RPMI7951 (cell line): Measurements from ENCODE around the gene RAB28. TPM values are rescaled to one million over a fixed set of nuclear protein-coding genes. Genes with fewer than 3 reads are reported as not detected.

Experiments used
- DNase-seq: peaks from one replicate; pipeline ENCODE4 v3.0.0-alpha.2; 2012; ENCODE audit warnings: low read depth
- total RNA-seq: library from RNA; depleted of rRNA; stranded (reverse); fragments of >200 nt; shearing (Covaris generic); gene quantifications from 2 replicates; pipeline ENCODE4 v1.2.3, GENCODE V29; 2014; rRNA removed

Gene RAB28
- 22.8 and 25.9 TPM in 2 replicates for total RNA-seq

DNA sequence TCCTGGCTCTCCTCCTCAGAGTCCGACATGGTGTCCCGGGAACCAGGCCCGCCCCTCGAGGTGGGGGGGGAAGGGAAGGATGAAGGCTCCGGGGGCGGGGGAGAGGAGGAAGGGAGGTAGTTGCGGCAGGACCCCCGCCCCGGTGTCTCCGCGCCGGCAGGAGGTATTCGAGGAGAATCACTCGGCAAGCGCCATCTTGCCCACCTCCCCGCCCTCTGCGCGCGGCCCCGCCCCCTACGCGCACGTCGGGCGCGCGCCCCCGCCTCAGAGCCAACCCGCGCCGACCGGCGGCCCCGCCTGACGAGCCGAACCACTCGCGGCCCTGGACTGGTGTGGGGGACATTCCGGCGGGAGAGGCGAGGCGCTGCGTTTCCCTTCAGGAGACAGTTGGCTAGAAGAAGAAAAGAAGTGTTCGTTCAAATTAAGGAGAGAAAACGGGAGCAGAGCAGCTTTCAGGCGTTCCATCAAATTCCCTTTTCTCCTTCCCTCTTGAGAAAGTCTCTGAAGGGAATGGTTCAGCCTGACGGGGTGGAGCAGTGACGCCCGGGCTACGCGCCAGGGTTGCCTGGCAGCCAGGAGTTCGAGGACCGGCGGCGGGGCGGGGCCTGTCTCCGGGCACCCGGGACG is at the start of gene RAB28:
TSS of gene RAB28 (minus strand) at position 219 of the 627 bp plus-strand sequence.
- DNase-seq = peak; percentile 90

DNA sequence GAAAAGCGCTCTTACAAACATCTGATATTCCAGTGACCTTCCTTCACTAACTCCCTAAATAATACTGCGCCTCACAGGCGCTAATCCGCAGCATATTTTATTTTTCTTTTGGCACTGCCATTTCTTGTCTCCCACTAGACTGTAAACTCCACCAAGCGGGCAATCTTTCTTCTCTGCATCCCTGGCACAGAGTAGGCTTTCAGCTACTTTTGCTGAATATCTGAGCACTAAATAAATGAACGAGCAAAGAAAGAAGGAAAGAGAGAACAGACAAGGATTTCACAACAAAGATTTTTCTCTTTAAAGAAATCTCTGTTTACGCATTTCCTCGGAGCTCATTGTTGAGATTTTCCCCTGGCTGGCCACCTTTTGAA is 47.5 kb upstream of the RAB28 start:
- DNase-seq = no peak

DNA sequence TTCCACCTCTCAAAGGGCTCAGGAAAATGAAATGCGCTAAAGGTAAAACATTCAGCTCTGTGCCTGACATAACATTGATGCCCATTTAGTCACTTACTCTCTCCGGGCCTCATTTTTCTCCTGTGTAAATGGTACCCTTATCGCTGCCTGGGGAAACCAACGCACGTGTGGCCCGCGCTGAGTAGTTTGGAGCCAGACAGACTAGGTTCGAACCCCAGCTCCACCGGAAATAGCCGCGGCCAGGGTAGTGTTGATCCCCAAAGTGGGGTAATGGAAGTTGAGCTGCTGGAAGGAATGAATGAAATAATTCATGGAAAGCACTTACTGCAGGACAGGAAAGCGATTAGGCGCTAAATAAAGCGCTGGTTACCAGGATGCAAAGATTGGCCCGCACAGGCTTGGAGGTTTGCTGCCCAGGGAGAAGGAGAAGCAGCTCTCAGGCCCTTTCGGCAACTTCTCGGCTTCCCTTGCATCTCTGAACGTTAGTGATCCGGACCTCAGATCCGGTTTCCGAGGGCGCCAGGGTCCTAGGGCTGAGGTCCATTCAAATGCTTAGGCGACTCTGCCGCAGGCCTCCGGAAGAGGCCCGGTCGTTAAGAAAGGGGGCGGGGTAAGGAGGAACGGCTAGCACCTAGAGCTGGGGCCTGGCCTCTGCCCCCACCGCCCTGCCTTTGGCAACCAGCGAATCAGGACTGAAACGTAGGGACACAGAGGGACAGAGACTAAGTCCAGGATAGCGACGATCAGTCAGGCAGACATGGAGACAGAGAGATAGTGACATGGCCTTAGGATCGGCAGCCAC is 46.9 kb upstream of the RAB28 start:
- no peak for DNase-seq

DNA sequence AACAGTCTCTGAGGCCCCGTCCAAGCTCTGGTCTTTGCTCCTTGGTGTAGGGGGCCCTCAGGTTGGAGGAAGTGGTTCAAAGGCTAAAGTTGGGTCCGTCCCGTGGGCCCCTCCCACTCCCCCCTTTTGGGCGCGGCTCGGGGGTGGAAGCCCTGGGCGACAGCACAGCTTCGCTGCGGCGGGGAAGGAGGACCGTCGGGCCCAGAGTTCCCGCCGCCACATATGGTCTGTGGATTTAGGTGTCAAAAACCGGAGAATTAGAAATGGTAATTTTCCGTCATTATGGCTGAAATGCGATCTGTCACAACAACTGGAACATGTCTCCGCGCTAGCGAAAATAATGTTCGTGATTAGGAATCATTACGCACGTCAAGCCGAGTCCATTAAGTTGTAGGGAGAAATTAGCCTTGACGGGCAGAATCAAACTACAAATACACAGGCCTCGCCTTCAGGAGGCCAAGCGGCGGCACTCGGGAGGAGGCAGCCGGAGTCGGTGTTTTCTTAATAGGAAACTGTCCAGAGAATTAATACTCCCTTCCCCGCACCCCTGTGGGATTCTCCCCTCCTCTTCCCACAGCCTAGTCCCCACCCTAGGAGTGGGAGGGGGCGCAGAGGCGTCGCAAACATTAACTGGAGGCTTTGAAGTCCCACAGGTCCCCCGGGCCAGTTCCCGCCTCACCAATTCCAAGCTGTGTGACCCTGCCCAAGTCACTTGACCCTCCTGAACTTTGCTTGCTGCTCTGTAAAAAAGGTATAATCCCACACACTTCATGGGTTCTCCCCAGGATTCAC is 45.2 kb upstream of the RAB28 start:
- DNase-seq = no peak

DNA sequence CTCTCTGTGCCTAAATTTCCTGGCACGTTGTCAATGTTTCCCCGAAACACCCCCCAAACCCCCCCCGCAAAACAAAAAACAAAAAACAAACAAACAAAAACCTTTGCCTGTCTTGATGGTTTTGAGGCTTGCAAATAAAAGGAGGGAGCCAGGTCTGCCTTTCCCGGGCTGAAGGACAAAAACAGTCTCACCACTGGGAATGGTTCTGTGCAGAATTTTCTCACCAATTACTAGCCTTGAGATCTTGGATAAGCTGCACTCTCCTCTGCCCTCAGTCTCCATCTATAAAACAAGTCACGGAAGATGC is 44.6 kb upstream of the RAB28 start:
- DNase-seq = no peak

DNA sequence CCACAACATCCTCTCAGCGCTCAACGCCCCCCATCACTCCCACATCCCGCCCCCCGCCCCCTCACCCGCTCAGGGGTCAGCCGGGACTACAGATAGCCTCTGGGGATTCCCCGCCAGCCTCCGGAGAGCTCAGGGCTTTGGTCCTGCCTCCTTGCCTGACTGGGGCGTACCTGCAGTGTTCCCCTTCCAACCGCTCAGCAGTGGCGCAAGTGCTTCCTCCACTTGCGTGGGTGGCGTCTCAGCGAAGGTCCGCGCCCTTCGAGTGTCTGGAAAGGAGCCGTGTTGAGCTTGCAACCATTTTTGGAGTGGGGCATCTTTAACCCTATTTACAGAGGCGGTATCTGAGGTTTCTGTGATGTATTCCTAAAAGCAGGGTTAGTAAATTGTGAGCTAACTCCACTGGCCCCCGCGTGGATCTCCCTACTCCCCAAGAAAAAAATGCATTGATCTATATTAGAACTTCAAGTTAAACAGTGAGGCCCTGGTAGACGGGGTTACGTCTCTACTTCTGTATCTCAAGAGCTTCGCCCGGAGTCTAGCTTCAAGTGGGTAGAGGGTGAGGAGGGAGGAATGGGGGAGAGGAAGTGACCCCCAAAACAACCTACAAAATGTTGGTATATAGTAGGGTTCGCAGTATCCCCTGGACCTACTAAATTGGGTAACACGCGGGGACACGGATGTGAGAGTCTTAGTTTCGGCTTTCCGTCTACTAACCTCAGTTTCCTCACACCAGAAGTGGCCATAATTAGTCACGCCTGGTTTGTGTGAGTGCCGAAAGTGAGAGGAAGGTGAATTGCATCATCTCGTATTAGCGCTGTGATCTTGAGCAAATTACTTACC is 44.1 kb upstream of the RAB28 start:
- DNase-seq = no peak

DNA sequence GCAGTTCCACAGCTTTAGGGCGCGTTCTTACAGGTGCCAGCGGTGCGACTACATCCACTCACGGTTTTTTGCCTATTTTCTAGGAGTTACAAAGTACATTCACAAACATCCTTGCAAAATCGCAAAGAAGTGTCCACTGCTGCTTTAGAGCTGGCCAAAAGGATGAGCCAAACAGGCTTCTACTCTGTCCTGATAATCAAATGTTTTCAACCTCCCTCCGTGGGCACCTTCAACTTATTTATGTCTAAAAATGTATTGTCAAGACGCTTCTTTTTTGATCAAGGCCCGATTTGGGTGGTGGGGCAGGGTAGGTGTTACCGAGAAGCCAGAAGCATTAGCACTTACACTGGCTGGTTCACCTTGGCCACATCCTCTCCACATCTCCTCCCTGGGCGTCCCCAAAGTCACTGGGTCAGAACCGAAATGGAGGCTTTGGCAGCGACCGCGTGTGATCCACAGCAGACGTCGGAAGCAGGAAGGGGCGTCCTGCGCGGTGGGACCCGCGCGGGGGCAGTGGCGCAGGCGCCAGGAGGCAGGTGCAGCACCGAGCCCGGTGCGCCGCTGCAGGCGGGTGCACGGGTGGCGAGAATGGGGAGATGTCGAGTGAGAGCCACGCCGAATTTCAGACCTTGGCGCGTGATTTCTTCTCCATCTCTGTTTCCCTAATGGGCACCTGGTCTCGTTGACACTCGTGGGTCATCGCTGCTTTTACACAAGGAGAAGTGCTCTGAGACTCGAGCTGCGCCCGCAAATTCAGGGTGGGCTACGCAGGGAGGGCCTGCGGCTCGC is 43.2 kb upstream of the RAB28 start:
- DNase-seq = no peak

DNA sequence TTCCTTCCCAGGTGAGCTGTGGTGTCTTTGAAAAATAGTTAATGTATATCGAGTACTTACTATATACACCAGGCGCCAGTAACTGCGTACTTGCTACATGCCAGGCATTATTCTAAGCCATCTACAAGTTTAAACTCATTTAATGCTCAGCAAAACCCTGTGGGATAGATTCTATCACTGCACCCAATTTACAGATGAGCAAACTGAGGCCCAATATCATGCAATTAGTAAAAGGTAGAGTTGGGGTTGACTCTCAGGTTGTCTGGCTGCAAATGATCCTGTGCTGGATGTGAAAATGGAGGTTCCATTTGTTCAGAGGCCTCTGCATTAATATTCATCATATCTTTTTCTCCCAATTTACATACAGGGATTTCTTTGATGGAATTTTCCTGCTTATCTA is 42.5 kb upstream of the RAB28 start:
- DNase-seq = no peak

DNA sequence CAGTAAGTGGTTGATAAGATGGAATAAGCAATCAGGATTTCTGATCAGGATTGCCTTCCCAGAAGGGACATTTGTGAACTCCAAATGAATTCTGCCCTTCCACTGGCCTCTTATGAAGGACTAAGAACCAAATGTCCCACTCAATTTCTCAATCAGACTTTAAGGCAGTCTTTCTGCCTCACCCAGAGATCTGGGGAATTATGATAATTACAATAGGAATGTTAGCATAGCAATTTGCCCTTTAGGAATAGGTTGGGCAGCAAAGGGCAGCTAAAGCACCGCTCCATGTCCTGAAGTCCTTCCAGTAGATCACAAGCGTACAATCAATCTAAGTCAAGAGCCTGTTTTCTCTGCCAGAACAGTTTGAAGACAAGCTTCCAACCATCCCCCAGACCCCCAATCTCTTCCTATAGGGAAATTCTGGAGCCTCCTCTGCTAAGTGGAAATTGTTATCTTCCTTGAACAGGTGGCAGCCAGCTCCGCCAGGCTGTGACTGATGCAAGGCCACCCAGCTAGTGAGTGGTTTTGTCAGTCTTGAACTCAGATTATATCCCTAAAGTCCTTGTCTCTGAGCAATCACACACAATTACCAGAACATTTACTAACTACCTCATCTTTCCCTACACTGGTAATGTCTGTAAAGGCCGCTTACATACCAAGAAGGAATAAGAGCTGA is 41.6 kb upstream of the RAB28 start:
- DNase-seq = no peak

DNA sequence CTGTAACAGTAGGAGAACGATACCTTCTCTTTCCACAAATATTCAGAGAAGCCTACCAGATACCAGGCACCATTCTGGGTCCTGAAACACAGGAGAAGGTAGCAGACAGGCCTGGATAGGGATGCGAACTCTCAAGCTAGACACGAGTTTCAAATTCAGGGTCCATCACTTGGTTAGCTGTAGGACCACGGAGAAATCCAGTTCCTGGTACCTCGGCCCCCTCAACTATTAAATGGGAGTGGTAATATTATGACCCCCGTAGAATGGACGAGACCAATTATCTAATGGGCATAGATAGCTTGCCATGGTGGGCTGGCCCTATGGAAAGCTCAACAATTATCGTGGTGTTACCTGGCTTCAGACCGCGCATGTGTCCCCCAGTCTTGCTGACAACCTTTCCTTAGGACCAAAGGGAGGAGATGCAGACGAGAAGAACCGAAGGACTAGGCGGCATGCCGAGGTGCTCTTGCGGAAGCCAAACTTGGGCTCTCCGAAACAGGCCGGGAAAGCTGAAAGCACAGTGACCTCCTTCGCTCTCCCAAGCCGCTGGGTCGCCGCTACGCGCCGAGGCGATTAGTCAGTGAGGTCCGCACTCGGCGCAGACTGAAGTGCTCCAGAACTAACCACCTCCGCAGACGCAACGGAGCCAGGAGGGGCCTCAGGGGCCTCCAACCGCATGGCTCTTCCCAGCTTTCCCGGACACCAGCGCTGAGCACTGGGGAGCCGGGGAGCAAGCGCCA is 40.5 kb upstream of the RAB28 start:
- no peak for DNase-seq

DNA sequence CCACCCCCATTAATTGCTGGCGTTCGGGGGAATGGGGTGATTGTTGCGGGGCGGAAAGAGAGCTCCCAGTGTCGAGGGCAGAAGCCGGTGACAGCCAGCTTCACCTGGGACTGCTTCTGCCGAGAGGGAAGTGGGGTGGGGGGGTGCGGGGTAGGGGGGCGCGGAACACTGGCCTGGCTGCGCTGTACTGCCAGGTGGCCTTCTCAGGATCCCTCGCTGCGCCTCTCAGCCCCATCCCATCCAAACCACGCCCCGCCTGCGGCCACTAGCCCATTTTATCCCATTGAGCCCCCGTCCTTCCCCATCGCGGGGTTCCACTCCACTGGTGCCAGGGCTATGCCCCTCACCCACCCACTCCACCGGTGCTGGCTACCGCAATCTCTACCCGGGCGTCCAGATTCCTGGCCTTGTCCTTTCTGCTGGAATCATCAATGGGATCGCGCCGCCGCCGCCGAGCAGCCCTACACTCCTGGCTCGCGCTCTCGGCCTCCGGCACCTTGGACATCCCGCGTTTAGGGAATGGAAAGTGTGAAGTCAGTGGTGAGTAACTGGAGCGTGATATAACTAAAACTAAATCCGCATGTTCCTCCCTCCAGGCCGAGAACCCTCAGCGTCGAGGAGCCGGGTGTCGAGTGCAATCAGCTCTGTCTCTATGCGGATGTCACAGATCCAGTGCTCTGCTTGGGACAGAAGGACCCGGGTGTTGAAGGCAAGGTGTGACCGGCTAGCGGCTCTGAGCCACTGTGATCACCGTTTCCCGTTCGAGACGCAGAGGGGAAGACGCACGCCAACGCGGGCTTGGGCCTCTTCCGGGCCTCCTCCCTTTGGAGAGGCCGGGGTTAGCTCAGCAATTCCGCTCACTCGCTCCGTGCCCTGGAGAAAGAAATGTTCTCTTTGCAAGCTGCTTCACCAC is 39.7 kb upstream of the RAB28 start:
- DNase-seq = no peak

DNA sequence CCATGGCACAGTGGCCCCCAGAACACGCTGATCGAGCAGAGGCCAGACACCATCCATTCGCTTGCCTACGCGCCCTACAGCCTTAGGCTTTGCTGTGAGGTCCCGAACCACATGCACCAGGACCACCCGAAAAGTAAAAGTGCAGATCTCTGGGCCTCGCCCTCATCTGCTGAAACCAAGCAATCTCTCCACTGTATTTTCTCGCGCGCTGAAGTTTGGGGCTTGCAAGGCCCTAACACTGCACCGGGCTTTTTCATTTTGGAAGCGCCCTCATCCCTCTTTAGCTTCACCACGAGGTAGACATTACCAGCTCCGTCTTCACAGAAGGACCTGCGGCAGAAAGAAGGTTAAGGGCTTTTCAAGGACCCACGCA is 39.0 kb upstream of the RAB28 start:
- no peak for DNase-seq

DNA sequence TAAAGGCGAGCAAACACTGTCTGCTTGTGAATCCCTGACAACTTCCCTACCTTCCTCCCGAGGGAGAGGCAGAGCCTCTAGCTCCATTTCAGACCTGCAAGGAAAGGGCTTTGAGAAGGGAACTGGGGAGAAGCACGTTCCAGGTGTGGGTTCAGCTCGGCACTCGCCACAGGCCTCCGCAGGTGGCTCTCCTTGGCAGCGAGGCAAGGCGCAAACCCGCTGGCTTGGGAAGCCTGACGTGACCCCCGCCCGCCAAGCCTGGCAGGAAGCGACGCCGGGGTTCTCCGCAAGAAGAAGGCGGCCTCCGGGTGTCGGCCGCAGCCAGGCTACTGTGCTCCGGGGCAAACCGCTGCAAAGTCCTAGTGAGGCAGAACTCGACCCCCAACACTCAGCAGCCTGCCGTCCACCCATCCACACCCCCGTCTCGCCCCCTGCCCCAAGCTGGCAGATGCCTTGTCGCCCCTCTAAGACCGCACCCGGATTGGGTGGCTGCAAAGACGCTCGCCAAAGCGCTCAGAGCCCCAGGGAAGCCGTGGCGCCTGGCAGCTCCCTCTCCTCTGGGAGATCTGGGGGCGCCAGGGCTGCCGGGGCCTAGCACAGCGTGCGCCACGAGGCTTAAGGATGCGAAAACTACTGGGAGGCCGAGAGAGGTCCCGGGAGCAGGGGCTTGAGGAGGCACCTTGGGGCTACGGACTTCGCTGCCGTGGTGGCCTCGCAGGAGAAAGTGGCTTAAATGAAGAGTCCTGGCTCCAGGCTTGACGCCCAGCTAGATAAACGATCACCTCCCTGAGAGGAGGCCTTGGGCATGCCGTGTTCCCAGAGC is 38.4 kb upstream of the RAB28 start:
- no peak for DNase-seq

DNA sequence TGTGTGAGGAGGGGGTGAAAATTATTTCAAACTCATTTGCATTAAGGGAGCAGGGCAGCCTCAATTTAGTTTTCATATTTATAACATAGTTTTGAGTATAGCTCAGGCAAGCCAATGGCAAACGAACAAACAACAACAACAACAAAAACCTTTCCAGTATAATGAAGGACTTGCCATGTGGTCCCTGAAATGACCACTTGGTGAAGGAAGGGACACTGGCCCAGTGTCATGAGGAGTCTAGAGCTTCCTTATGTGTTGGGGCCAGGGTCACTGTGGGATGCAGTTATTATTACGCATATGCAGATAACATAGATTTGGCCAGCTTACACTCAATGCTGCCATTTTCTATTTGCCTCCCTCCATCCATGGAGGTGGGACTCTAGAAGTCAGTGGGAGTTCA is 36.9 kb upstream of the RAB28 start:
- no peak for DNase-seq

DNA sequence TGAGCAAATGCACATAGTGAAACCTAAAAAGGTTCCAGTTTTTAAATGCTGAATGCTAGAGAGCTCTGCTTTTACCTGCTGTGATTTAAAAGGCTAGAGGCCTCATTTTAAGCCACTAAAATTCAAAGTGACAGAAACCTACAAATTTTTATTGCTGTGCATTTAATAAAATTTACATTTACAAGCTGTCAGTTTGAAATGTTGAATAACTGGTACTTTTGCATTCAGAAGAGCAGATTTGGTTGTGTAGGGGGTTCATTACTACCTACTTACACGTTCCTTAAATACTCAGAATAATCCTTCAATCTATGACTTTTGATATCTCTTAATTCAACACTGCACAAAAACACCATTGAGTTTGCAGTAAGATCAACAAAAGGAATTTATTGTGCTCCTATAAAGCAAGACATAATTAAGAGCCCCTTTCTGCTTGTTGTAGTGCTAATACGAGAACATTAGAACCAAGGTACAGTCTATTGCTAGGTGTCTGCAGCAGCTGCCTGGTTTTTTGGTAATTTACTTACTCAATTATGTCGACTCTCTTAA is 32.2 kb upstream of the RAB28 start:
- DNase-seq = no peak

DNA sequence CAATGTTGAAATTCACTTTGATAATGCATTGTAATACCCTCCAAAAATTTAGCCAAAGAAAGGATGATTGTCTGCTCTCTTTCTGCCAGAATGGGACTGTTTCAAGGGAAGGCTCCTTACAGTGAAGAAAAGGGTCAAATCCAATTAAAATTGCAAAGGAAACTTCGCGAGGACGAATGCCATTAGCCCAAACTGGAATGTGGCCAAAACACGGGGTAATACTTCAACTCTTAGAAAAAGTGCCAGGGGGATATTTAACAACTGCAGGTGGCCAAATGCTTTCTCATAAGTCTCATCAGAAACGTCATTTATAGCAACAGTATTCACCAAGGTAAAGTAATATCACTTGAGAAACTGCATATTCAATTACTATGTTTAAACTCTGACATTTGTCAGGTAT is 31.1 kb upstream of the RAB28 start:
- DNase-seq = no peak

DNA sequence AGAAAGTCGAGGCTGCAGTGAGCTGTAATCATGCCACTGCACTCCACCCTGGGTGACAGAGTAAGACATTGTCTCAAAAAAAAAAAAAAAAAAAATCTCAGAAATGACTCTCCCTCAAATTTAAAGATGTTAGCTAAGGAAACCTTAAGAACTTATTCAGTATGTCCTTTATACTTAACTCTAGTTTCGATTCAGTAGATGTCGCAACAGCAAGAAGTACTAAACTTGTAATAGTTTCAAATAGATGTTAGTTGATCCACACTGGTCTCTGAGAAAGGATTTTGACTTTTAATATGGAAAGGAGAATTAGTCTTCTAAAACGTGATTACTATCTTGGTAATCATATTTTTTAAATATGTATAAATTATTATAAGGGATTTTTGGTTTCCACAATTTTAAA is 30.6 kb upstream of the RAB28 start:
- DNase-seq = no peak

DNA sequence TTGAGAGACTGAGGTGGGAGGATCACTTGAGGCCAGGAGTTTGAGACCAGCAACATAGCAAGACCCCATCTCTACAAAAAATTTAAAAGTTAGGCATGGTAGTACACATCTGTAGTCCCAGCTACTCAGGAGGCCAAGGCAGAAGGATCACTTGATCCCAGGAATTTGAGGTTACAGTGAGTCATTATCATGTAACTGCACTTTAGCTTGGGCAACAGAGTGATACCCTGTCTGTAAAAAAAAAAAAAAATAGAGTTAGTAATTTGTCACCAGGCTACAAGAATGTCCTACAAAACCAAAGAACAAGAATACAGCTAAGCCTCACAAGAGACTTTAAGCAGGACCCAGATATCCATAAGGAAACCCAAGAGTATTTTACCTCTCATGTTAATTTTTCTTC is 27.0 kb upstream of the RAB28 start:
- peak; percentile 7 for DNase-seq
